ENCODE data around the gene MMP24.

MMP24 gene

DNA sequence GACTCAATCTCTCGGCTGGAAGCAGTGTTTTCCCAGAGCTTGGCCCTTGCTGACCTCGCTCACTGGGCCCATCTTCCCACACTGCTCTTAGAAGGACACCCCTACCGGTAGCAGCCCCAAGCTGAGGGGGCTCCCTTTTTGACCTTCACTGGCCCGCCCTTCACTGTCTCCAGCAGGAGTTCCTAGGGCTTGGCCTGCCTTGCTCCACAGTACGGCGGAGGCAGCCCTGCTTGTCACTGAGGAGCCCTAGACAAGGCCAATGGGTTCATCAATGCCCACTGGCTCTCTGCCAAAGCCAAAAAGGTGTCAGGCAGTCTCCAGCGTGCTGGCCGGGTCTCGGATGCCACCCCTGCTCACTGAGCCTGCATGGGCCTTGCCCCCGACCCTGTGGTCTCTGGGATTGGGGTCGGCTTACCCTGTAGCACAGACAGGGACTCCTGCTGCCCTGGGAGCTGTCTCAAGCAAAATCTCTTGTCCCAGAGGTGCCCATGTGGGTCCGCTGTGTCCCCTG lies 49.3 kb downstream of the MMP24 start:
- no peak overlapping the region for H3K9ac ChIP-seq
- H3K4me3 ChIP-seq (ENCODE audit: low read depth, low read length), result no peak overlapping the region
- no peaks in the 10 kb centered on the region for H3K27me3 ChIP-seq (ENCODE audit: control insufficient read depth, insufficient read depth, low read length)
- H3K4me2 ChIP-seq (ENCODE audit: low read length), result no peak overlapping the region
- H3K9me3 ChIP-seq (ENCODE audit: control insufficient read depth, low read length), result no peaks in the 10 kb centered on the region
- H3K4me1 ChIP-seq, result peaks cover 14% of the 10 kb centered on the region
- no peaks in the 10 kb centered on the region for H3K36me3 ChIP-seq (ENCODE audit: control insufficient read depth, insufficient read depth, low read length)
- H3K27ac ChIP-seq, result no peak overlapping the region
- peaks cover 2% of the 10 kb centered on the region for H3K79me2 ChIP-seq
- TF ChIP-seq, protein P1, sequence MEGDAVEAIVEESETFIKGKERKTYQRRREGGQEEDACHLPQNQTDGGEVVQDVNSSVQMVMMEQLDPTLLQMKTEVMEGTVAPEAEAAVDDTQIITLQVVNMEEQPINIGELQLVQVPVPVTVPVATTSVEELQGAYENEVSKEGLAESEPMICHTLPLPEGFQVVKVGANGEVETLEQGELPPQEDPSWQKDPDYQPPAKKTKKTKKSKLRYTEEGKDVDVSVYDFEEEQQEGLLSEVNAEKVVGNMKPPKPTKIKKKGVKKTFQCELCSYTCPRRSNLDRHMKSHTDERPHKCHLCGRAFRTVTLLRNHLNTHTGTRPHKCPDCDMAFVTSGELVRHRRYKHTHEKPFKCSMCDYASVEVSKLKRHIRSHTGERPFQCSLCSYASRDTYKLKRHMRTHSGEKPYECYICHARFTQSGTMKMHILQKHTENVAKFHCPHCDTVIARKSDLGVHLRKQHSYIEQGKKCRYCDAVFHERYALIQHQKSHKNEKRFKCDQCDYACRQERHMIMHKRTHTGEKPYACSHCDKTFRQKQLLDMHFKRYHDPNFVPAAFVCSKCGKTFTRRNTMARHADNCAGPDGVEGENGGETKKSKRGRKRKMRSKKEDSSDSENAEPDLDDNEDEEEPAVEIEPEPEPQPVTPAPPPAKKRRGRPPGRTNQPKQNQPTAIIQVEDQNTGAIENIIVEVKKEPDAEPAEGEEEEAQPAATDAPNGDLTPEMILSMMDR (IDR thresholded peaks at IDR 0.05), result no peak
- H2AFZ ChIP-seq, result no peak overlapping the region

DNA sequence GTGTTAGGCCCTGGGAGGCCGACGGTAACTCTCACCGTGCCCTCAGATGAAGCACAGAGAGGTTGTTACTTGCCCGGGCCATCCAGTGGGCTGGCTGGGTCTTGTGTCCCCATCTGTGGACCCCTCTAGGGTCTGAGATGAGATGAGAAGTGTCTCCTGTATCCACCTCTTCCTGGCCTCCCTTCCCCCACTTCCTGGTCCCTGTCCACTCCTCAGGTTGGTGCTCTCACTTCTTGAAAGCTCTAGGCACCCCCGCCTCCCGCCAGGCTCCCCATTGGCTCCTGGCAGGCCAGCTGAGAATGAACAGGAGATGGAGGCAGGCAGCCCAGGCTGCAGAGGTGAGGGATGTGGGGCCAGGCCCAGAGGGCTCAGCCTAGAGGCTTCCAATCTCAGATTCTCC lies 49.9 kb downstream of the MMP24 start:
- Histone ChIP-seq H3K79me2 (peaks cover 2% of the 10 kb centered on the region), H3K4me2 (ENCODE audit: low read length) (no peak overlapping the region), H3K4me1 (peaks cover 14% of the 10 kb centered on the region), H3K9ac (no peak overlapping the region), H3K27ac (no peak overlapping the region), H3K27me3 (ENCODE audit: control insufficient read depth, insufficient read depth, low read length) (no peaks in the 10 kb centered on the region), H2AFZ (no peak overlapping the region), H3K4me3 (ENCODE audit: low read depth, low read length) (no peak overlapping the region), H3K36me3 (ENCODE audit: control insufficient read depth, insufficient read depth, low read length) (no peaks in the 10 kb centered on the region), H3K9me3 (ENCODE audit: control insufficient read depth, low read length) (no peaks in the 10 kb centered on the region)
- TF ChIP-seq, protein P1 (IDR thresholded peaks at IDR 0.05), result no peak

DNA sequence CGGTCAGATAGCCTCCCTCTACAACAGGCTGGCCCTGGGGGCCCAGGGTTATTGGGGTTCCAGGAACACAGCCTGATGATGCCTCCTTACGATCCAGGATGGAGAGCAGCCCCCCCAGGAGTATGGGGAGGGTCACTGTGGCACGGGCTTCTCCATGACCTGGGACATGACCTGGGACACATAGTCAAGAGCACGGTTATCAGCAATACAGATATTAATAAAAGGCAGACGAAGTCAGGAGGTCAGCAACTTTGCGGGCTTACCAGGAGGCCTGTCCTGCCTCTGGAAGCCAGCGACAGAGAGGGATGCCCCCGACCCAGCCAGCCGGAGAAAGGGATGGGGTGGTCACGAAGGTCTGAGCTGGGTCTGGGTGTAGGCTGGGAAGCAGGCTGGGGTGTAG lies 50.6 kb downstream of the MMP24 start:
- Histone ChIP-seq H3K79me2 (peaks cover 4% of the 10 kb centered on the region), H3K27me3 (ENCODE audit: control insufficient read depth, insufficient read depth, low read length) (no peaks in the 10 kb centered on the region), H3K27ac (peak overlapping the region; percentile 63), H3K4me2 (ENCODE audit: low read length) (peak overlapping the region; percentile 88), H3K4me1 (peaks cover 14% of the 10 kb centered on the region), H3K36me3 (ENCODE audit: control insufficient read depth, insufficient read depth, low read length) (no peaks in the 10 kb centered on the region), H3K9me3 (ENCODE audit: control insufficient read depth, low read length) (no peaks in the 10 kb centered on the region), H2AFZ (peak overlapping the region; percentile 65), H3K4me3 (ENCODE audit: low read depth, low read length) (peak overlapping the region; percentile 60), H3K9ac (no peak overlapping the region)
- TF ChIP-seq, protein P1 (IDR thresholded peaks at IDR 0.05), result no peak

DNA sequence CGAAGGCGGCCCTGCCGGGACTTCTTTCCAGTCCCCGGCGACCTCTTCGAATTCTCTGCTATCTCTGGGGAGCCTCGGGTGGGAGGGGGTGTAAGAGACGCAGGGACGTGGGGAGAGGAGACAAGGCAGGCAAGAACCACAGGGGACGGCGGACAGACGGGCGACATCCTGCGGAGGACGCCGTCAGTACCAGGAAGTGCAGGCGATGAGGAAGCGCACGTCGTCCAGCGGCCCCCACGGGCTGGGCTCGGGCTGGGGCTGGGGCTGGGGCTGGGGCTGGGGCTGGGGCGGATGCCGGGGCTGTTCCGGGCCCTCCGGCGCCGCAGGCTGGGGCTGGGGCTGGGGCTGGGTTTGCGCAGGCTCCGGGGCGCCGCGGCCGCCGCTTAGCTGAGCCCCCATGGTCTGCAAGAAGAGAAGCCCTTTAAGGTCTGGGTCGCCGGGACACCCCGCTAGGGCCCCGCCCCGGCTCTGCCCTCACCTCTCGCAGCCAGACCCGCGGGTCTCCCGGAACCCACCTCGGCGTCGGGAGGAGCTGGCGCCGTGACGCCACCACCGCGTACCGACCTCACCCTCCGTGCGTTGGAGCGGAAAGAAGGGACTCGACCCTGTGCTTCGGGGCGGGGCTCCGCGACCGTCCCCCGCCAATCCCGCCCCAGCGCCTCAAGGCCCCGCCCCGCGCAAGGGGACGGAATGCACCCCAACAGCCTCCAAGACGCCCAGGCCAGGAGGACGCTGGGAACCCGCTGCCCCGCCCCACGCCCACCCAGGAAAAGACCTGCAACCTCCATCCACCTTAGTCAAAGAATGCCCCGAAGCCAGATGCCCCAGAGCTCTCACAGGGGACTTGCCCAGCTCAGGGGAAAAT lies 51.3 kb downstream of the MMP24 start, which contains the start of gene MMP24OS:
MMP24OS (minus strand) TSS at position 592 of the 865 bp plus-strand sequence; CDS start at position 399, 193 bp downstream.
- Histone ChIP-seq H3K79me2 (peaks cover 8% of the 10 kb centered on the region), H3K4me1 (peaks cover 14% of the 10 kb centered on the region), H3K9ac (no peak within 1 kb of the TSS), H3K4me3 (ENCODE audit: low read depth, low read length) (peak within 1 kb of the TSS; percentile 60), H2AFZ (peak within 1 kb of the TSS; percentile 84), H3K36me3 (ENCODE audit: control insufficient read depth, insufficient read depth, low read length) (no peaks in the 10 kb centered on the region), H3K9me3 (ENCODE audit: control insufficient read depth, low read length) (no peaks in the 10 kb centered on the region), H3K27ac (peak within 1 kb of the TSS; percentile 84), H3K27me3 (ENCODE audit: control insufficient read depth, insufficient read depth, low read length) (no peaks in the 10 kb centered on the region), H3K4me2 (ENCODE audit: low read length) (peak within 1 kb of the TSS; percentile 88)
- TF ChIP-seq, protein P1 (IDR thresholded peaks at IDR 0.05), result no peak
